HepG2 (cell line): ENCODE results near the gene CD84. TPM values are rescaled to one million over a fixed set of nuclear protein-coding genes. Genes with fewer than 3 reads are reported as not detected.

ENCODE experiments used
- ATAC-seq: fragments of 200-7000 bp; cut with Tn5 transposase; 3 replicates; pipeline ENCODE4 v1.9.1; 2020; ENCODE audit warnings: mild to moderate bottlenecking, moderate library complexity
- BruUV-seq: library from RNA; stranded (reverse); fragments of 400-500 nt; replicated peaks from 2 replicates; lab custom pipeline; 2021; lab: Mats Ljungman, UMichigan
- CTCF ChIA-PET: fragments of 300-600 bp; formaldehyde crosslinking; extraction: SDS; loops from one replicate; lab custom pipeline; 2021; ENCODE audit warnings: low total read pairs, inconsistent platforms, low intra/inter-chr PET ratio; lab: Yijun Ruan, JAX
- POLR2A ChIA-PET: fragments of 350-600 bp; sonication (Branson Sonifier 250); formaldehyde crosslinking; loops from one replicate; lab custom pipeline; 2020; ENCODE audit warnings: antibody characterized with exemption, inconsistent platforms; lab: Yijun Ruan, JAX
- DNase-seq: peaks from one replicate; pipeline ENCODE4 v3.0.0-alpha.2; 2015; ENCODE audit warnings: low spot score
- FAIRE-seq: peaks from 3 replicates; lab custom pipeline; 2011; peaks lifted over from hg19 to GRCh38; lab: Jason Lieb, UNC
- H2AFZ ChIP-seq: one replicate; pipeline ENCODE4 v1.6.1; 2011; ENCODE audit warnings: low read length, inconsistent platforms
- H3K27ac ChIP-seq: fragments of 300-600 bp; 3 replicates; pipeline ENCODE4 v1.8.0; 2011; ENCODE audit warnings: mixed run types, mild to moderate bottlenecking, mixed read lengths, low read length, inconsistent platforms; ENCODE audit not compliant: insufficient read depth; ENCODE audit errors: extremely low read length
- H3K27me3 ChIP-seq, 2 experiments: fragments of 200-600 bp in 1 of 2; 2 replicates in 1 of 2; 3 replicates in 1 of 2; pipeline versions ENCODE4 v1.6.0 to v1.8.0; 2011; ENCODE audit warnings: low read length in 2 of 2, mild to moderate bottlenecking in 2 of 2, moderate library complexity in 2 of 2, inconsistent platforms in 1 of 2; ENCODE audit not compliant: insufficient read depth in 2 of 2, control insufficient read depth in 1 of 2
- H3K36me3 ChIP-seq, 2 experiments: fragments of 200-600 bp in 1 of 2; replicated peaks in 1 of 2; 2 replicates in 1 of 2; 3 replicates in 1 of 2; pipeline versions ENCODE4 v1.5.1 to v1.8.0; 2011; ENCODE audit warnings: low read length in 2 of 2, inconsistent platforms in 1 of 2; ENCODE audit not compliant: insufficient read depth in 2 of 2, control insufficient read depth in 1 of 2
- H3K4me1 ChIP-seq: 2 replicates; pipeline ENCODE4 v1.5.1; 2012; ENCODE audit warnings: low read length, inconsistent platforms; ENCODE audit not compliant: insufficient read depth
- H3K4me2 ChIP-seq: 2 replicates; pipeline ENCODE4 v1.6.0; 2011; ENCODE audit warnings: low read depth, low read length, inconsistent platforms
- H3K4me3 ChIP-seq, 3 experiments: fragments of 200-600 bp in 1 of 3; sonication (generic), shearing (Covaris generic) in 1 of 3; replicated peaks in 1 of 3; 2 replicates each; pipeline ENCODE4 v1.5.1; 2011 to 2016; ENCODE audit warnings: low read length in 3 of 3, inconsistent platforms in 2 of 3, low read depth in 2 of 3, mild to moderate bottlenecking in 2 of 3, control low read depth in 1 of 3, mixed read lengths in 1 of 3; ENCODE audit not compliant: insufficient read depth in 1 of 3
- H3K79me2 ChIP-seq: one replicate; pipeline ENCODE4 v1.6.1; 2011; ENCODE audit warnings: low read length, inconsistent platforms; ENCODE audit not compliant: insufficient read depth
- H3K9ac ChIP-seq: 2 replicates; pipeline ENCODE4 v1.6.0; 2011; ENCODE audit warnings: mild to moderate bottlenecking, low read depth, low read length, inconsistent platforms; ENCODE audit not compliant: insufficient read depth
- H3K9me3 ChIP-seq: 2 replicates; pipeline ENCODE4 v1.5.1; 2012; ENCODE audit warnings: mild to moderate bottlenecking, low read length
- H4K20me1 ChIP-seq: 2 replicates; pipeline ENCODE4 v1.6.0; 2011; ENCODE audit warnings: inconsistent platforms, mild to moderate bottlenecking, low read length, moderate library complexity; ENCODE audit not compliant: insufficient read depth
- DNMT3B ChIP-seq: conservative IDR thresholded peaks from 2 replicates; pipeline ENCODE4 v1.6.1; 2016; ENCODE audit warnings: missing biosample characterization, control low read depth
- FOXP4 ChIP-seq: sonication (generic); formaldehyde crosslinking; IDR thresholded peaks from 2 replicates; pipeline ENCODE4 v1.4.0; 2020; ENCODE audit warnings: missing genetic modification reagents
- HNF4G ChIP-seq, 2 experiments: sonication (generic) in 1 of 2; formaldehyde crosslinking in 1 of 2; IDR thresholded peaks; 2 replicates each; pipeline versions ENCODE4 v1.4.0 to v1.6.1; 2011 to 2020; ENCODE audit warnings: borderline replicate concordance in 2 of 2, low read depth in 2 of 2, mild to moderate bottlenecking in 2 of 2, low read length in 1 of 2, missing genetic modification reagents in 1 of 2, moderate library complexity in 1 of 2
- HOXA9 ChIP-seq: sonication (generic); formaldehyde crosslinking; IDR thresholded peaks from 2 replicates; pipeline ENCODE4 v1.8.1; 2022; ENCODE audit warnings: missing genetic modification reagents, mild to moderate bottlenecking, moderate library complexity, borderline replicate concordance
- ZNF790 ChIP-seq: sonication (generic); formaldehyde crosslinking; IDR thresholded peaks from 2 replicates; pipeline ENCODE4 v1.8.0; 2022; ENCODE audit warnings: missing genetic modification reagents, mild to moderate bottlenecking, borderline replicate concordance
- WGBS: methylation state at CpG from one replicate; pipeline ENCODE4 v1.1.6; 2017; ENCODE audit warnings: low lambda C conversion rate; 5-methylcytosine and 5-hydroxymethylcytosine counted together
- in situ Hi-C: cut with HindIII; loops from 2 replicates; pipeline ENCODE4 v1.10.0; 2017; ENCODE audit warnings: low pct_unique_long_range_greater_than_20kb; ENCODE audit not compliant: extremely low pct_ligation_motif_present
- intact Hi-C: fragments of 100-400 bp; cut with micrococcal nuclease; formaldehyde crosslinking; loops from one replicate; pipeline ENCODE4 v1.10.0; 2022; ENCODE audit not compliant: unreplicated experiment
- polyA plus RNA-seq, 8 experiments: library from polyadenylated mRNA; depleted of rRNA in 3 of 8; stranded (reverse) in 7 of 8; unstranded in 1 of 8; fragments of >200 nt; fragmentation: Illumina TruSeq in 4 of 8; extraction: Trizol in 4 of 8; gene quantifications; 2 replicates each; pipeline versions ENCODE4 v1.2.1 to v1.2.3, GENCODE V29; 2011 to 2016; ENCODE audit warnings: low read depth in 4 of 8, missing spikeins in 1 of 8, mixed read lengths in 1 of 8; ENCODE audit not compliant: insufficient read depth in 1 of 8
- total RNA-seq, 5 experiments: library from RNA; depleted of rRNA; stranded (reverse); fragments of >200 nt; fragmentation: Illumina TruSeq; extraction: Trizol; gene quantifications; 2 replicates each; pipeline ENCODE4 v1.2.3, GENCODE V29; 2016; ENCODE audit warnings: low read depth in 1 of 5

CD84 gene
- total and polyA plus RNA-seq, 2 of the 13 experiments (the other 11 are each of a cell fraction or from before 2014, with no cell fraction given): not detected

- in situ Hi-C loops: no loop called here
- Histone ChIP-seq H2AFZ (no peak overlapping the region), H3K4me3 (no peak overlapping the region), H3K27ac (no peak overlapping the region), H3K79me2 (no peaks in the 10 kb centered on the region), H3K27me3 (no peaks in the 10 kb centered on the region), H3K9me3 (no peaks in the 10 kb centered on the region), H3K36me3 (no peaks in the 10 kb centered on the region), H3K4me1 (peaks cover 53% of the 10 kb centered on the region), H4K20me1 (no peaks in the 10 kb centered on the region)
- POLR2A ChIA-PET: no interaction called here
- no TSS peak for BruUV-seq
- CTCF ChIA-PET: no interaction called here
- intact Hi-C loops: no loop called here
- ATAC-seq (peak; percentile 50; the same call in 2 of the 3 replicates), DNase-seq (peak; percentile 58), FAIRE-seq (peak; percentile 18)
- 0% methylated on average over 2 of the region's 2 CpGs for WGBS
- no peak for TF ChIP-seq HNF4G (IDR thresholded peaks at IDR 0.05; ENCODE audit: borderline replicate concordance, low read depth, low read length)
- no peak for TF ChIP-seq HNF4G (CRISPR knock-in tag; IDR thresholded peaks at IDR 0.05; ENCODE audit: borderline replicate concordance, low read depth)
- TF ChIP-seq HOXA9 (CRISPR knock-in tag): no peak
- no peak for TF ChIP-seq FOXP4 (CRISPR knock-in tag)
- TF ChIP-seq DNMT3B (CRISPR knock-in tag): no peak
- TF ChIP-seq ZNF790 (CRISPR knock-in tag): no peak
- TF ChIP-seq, all 625 proteins: peak for 0
- Histone ChIP-seq H3K9ac (no peak overlapping the region), H3K4me2 (no peak overlapping the region)
These were observed 36.9 kb downstream of the CD84 start for GRCh38 chr1:160542303-160542945.
